Activated CD4-positive, alpha-beta T cell treated with anti-CD3 and anti-CD28 coated beads, Interleukin-2, amount 50 U/mL, for 24 hours (primary cell): ENCODE data around the gene CD79A.

Experiments
- DNase-seq, 2 donors: peaks; one replicate each; pipeline ENCODE4 v3.0.0-alpha.2; 2020; ENCODE audit warnings: low read depth in 1 of 2, low spot score in 1 of 2

Gene CD79A

GRCh38 chr19:41929536-41930071 is 52.5 kb downstream of the CD79A start:
- DNase-seq, result no peak

GRCh38 chr19:41930322-41930722 is 53.2 kb downstream of the CD79A start:
- DNase-seq, result no peak
